GM18519 (cell line): ENCODE results near the gene APC2.

Source experiments
- ATAC-seq: cut with Tn5 transposase; IDR thresholded peaks from one replicate; pipeline ENCODE4 v1.9.1; 2021; ENCODE audit warnings: mild to moderate bottlenecking, moderate library complexity; ENCODE audit not compliant: unreplicated experiment, low FRiP score

APC2 gene

DNA sequence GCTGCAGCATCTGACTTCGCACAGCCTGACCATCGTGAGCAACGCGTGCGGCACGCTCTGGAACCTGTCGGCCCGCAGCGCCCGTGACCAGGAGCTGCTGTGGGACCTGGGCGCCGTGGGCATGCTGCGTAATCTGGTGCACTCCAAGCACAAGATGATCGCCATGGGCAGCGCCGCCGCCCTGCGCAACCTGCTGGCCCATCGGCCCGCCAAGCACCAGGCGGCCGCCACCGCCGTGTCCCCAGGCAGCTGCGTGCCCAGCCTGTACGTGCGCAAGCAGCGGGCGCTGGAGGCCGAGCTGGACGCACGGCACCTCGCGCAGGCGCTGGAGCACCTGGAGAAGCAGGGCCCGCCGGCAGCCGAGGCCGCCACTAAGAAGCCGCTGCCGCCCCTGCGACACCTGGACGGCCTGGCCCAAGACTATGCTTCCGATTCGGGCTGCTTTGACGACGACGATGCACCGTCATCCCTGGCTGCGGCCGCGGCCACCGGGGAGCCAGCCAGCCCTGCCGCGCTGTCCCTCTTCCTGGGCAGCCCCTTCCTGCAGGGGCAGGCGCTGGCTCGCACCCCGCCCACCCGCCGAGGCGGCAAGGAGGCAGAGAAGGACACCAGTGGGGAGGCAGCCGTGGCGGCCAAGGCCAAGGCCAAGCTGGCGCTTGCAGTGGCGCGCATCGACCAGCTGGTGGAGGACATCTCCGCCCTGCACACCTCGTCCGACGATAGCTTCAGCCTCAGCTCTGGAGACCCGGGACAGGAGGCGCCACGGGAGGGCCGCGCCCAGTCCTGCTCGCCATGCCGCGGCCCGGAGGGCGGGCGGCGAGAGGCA is 15.5 kb downstream of the APC2 start:
- no peak for ATAC-seq

DNA sequence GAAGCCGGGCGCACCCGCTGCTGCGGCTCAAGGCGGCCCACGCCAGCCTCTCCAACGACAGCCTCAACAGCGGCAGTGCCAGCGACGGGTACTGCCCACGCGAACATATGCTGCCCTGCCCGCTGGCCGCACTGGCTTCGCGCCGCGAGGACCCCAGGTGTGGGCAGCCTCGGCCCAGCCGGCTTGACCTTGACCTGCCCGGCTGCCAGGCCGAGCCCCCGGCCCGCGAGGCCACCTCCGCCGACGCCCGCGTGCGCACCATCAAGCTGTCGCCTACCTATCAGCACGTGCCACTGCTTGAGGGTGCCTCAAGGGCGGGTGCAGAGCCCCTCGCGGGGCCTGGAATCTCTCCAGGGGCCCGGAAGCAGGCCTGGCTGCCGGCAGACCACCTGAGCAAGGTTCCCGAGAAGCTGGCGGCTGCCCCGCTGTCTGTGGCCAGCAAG is 16.1 kb downstream of the APC2 start:
- no peak for ATAC-seq

DNA sequence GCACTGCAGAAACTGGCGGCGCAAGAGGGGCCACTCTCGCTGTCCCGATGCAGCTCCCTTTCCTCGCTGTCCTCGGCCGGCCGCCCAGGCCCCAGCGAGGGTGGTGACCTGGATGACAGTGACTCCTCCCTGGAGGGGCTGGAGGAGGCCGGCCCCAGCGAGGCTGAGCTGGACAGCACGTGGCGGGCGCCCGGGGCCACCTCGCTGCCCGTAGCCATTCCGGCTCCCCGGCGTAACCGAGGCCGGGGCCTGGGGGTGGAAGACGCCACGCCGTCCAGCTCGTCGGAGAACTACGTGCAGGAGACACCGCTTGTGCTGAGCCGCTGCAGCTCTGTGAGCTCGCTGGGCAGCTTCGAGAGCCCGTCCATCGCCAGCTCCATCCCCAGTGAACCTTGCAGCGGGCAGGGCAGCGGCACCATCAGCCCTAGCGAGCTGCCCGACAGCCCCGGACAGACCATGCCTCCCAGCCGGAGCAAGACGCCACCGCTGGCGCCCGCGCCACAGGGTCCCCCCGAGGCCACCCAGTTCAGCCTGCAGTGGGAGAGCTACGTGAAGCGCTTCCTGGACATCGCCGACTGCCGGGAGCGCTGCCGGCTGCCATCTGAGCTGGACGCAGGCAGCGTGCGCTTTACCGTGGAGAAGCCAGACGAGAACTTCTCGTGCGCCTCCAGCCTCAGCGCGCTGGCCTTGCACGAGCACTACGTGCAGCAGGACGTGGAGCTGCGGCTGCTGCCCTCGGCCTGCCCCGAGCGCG is 16.7 kb downstream of the APC2 start:
- no peak for ATAC-seq

DNA sequence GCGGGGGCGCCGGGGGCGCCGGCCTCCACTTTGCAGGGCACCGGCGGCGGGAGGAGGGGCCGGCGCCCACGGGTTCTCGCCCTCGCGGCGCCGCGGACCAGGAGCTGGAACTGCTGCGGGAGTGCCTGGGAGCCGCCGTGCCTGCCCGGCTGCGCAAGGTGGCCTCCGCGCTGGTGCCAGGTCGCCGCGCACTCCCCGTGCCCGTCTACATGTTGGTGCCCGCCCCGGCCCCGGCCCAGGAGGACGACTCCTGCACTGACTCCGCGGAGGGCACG is 17.2 kb downstream of the APC2 start:
- no peak for ATAC-seq

DNA sequence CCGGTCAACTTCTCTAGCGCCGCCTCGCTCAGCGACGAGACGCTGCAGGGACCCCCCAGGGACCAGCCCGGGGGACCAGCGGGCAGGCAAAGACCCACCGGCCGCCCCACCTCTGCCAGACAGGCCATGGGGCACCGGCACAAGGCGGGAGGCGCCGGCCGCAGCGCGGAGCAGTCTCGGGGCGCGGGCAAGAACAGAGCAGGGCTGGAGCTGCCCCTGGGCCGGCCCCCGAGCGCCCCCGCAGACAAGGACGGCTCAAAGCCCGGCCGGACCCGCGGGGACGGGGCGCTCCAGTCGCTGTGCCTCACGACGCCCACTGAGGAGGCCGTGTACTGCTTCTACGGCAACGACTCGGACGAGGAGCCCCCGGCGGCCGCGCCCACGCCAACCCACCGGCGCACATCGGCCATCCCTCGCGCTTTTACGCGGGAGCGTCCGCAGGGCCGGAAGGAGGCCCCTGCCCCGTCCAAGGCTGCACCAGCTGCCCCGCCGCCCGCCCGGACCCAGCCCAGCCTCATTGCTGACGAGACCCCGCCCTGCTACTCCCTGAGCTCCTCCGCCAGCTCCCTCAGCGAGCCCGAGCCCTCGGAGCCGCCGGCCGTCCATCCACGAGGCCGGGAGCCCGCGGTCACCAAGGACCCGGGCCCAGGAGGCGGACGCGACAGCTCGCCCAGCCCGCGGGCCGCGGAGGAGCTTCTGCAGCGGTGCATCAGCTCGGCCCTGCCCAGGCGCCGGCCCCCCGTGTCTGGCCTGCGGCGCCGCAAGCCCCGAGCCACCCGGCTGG is 17.8 kb downstream of the APC2 start:
- ATAC-seq, result no peak

DNA sequence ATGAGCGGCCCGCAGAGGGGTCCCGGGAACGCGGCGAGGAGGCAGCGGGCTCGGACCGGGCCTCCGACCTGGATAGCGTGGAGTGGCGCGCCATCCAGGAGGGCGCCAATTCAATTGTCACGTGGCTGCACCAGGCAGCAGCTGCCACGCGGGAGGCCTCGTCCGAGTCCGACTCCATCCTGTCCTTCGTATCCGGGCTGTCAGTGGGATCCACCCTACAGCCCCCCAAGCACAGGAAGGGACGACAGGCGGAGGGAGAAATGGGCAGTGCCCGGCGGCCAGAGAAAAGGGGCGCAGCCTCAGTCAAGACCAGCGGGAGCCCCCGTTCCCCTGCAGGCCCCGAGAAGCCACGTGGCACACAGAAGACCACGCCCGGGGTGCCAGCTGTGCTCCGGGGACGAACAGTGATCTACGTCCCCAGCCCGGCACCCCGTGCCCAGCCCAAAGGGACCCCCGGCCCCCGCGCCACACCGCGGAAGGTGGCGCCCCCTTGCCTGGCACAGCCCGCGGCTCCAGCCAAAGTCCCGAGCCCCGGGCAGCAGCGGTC is 18.4 kb downstream of the APC2 start:
- no peak for ATAC-seq

DNA sequence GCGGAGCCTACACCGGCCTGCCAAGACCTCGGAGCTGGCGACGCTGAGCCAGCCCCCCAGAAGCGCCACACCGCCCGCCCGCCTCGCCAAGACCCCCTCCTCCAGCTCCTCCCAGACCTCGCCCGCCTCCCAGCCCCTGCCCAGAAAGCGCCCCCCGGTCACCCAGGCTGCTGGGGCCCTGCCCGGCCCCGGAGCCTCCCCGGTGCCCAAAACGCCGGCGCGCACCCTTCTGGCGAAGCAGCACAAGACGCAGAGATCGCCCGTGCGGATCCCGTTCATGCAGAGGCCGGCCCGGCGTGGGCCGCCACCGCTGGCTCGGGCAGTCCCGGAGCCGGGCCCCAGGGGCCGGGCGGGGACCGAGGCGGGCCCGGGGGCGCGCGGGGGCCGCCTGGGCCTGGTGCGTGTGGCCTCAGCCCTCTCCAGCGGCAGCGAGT is 18.9 kb downstream of the APC2 start:
- ATAC-seq, result no peak

DNA sequence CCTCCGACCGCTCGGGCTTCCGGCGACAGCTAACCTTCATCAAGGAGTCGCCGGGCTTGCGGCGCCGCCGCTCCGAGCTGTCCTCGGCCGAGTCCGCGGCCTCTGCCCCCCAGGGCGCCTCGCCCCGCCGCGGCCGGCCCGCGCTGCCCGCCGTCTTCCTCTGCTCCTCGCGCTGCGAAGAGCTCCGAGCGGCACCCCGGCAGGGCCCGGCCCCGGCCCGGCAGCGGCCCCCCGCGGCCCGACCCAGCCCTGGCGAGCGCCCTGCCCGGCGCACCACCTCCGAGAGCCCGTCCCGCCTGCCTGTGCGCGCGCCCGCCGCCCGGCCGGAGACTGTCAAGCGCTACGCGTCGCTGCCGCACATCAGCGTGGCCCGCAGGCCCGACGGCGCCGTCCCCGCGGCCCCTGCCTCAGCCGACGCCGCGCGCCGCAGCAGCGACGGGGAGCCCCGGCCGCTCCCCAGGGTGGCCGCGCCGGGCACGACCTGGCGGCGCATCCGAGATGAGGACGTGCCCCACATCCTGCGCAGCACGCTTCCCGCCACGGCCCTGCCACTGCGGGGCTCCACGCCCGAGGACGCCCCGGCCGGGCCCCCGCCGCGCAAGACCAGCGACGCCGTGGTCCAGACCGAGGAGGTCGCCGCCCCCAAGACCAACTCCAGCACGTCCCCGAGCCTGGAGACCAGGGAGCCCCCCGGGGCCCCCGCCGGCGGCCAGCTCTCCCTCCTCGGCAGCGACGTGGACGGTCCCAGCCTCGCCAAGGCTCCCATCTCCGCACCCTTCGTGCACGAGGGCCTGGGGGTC is 19.5 kb downstream of the APC2 start:
- no peak for ATAC-seq

DNA sequence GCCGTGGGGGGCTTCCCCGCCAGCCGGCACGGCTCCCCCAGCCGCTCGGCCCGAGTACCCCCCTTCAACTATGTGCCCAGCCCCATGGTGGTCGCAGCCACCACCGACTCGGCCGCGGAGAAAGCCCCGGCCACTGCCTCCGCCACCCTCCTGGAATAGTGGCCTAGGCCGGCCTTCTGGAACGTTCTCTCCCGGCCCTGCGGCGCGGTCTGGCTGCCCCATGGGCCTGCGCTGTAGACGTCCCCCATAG is 20.1 kb downstream of the APC2 start:
- no peak for ATAC-seq

DNA sequence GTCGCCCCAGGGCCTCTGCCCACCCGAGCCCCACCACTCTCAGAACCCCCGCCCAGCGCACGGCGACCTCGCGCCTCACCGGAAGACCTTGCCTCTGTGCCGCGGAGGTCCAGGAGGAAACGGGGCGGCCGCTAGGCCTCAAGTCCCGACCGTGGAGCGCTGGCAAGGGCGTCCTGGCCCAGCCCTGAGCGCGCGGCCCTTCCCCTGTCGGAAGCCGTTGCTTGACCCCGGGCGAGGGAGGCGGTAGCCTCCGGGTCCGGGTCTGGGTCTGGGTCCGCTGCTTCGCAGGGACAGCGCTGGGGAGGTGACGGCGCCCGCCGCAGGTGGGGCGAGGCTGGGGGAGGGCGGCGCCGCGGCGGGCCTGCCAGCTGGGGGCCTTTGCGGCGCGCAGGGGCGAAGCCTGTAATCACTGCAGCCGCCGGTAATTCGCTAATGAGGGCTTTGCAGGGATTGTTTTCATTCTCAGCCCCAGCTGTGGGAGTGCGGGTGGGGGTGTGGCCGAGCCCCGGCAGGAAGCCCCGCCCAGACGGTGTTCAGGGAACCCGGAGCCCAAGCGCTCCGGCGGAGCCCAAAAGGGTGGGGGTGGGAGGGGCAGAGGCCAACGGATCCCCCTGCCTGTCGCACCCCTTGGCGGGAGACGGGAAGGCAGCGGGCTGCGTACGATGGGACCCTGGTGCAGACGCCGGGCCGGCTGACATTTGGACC is 20.5 kb downstream of the APC2 start:
- no peak for ATAC-seq

DNA sequence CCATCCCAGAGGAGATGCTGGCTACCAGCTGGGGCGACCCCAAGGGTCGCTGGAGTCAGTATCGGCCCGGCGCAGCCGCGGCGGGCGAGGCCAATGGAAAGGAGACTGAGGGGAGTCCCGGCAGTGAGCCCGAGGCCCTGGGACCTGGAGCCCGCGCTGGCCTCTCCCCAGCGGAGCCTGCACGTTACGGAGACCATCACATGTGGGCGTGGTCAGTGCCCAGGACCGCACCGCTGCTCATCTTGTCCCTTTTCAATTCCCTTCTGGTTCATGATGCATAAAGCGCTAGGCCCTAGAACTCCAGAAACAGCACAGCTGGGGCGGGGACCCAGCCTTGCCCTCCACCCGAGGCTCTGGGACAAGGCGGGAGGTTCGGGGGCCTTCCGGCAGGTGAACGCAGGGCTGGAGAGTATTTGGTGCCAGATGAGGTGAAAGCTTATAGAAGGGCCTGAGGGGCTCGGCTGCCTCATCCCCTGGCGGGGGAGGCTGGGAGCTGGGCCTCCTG is 21.1 kb downstream of the APC2 start:
- ATAC-seq, result no peak

DNA sequence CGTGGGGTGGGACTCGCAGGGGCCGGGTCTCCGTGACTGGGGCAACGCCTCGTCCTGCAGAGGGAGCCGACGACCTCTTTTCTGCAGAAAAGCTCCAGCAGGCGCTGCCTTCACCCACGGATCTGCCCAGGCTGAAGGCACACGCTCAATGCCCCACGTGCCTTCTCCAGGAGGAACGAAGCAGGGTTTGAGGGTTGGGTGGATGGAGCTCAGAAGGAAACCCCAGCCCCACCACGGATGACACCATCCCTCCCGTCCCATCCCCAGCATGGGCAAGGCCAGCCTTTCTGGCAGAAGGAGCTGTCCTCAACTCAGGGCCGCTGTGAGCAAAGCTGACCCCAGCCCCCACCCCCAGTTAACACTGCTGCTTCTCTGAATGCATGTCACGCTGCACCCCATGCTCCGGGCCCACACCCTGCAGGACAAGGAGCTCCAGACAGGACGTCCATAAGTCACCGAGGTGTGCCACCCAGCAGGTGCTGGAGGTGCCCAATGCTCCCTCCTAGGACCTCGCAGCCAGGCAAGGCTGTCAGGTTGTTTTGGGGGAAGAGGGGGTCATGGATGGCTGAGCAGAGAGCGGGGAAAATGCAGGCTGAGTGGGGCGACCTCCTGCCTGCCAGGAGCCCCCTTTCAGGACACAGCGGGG is 21.7 kb downstream of the APC2 start:
- ATAC-seq, result no peak

DNA sequence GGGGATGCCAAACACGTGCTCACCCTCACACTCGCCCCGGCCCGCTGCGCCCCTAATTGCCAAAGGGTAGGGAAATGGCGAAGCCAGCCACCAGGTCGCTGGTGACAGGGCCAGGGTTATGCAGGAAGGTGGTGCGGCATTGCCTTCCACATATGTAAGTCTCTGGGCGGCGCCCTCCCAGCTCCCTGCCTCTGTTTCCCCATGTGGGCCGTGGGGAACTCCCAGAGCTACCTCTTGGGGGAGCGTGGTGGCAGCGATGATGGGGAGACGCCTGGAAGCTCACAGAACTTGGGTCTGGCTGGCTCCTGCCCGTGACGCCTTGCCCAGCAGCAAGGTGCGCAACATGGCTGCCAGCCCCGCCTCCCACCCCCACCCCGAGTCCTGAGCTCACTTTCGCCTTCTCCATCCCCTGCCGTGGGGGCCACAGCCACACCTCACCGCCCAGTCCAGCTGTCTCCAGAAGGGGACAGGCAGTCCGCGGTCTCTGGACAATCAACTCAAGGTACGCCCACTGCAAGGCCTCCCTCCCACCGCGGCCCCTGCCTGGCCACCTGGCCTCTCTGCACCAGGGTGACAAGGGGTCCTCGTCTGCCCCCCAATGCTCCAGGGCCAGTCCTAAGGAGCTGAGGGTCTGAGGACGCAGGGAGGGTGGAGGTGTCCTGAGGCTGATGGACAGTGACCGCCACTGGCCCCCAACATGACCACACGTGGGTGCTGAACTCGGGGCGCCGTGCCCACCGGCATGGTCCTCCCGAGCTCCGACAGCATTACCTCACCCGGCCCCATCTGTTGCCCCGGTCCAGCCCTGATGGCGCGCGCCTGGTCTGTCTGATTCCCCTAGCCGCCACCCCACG is 22.5 kb downstream of the APC2 start:
- no peak for ATAC-seq

DNA sequence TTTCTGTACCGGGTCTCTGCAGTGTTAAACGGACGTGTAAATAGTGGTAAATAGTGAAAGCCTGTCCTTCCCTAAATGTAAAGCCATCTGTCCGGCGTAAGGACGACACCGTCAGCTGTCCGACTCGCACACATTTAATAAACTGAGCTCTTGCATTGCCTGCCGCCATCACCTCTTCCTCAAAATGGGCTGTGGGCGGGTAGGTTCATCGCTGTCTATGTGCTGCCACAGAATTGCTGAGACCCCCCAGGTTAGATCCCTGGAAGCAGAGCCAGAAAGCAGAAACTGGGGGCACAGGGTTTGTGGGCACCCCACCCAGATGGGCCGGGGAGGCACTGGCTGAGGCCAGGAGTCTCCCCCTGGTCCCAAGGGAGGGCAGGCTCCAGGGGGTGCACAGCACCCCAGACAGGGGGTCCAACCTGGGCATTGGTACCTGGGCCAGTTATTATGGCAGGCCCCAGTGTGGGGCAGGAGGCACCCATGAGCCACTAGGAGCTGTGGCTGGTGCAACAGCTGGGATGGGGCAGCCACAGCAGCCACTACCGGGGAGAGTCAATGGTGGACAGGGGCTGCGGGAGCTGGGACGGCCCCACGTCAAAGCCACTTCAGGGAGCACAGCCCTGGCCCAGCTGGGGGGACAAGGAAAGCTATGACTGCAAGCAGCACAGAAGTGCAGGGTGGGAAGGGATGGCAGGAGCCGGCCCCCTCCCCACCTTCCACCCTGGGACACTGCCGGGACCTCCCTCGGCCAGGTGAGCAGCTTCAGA is 23.3 kb downstream of the APC2 start:
- no peak for ATAC-seq

DNA sequence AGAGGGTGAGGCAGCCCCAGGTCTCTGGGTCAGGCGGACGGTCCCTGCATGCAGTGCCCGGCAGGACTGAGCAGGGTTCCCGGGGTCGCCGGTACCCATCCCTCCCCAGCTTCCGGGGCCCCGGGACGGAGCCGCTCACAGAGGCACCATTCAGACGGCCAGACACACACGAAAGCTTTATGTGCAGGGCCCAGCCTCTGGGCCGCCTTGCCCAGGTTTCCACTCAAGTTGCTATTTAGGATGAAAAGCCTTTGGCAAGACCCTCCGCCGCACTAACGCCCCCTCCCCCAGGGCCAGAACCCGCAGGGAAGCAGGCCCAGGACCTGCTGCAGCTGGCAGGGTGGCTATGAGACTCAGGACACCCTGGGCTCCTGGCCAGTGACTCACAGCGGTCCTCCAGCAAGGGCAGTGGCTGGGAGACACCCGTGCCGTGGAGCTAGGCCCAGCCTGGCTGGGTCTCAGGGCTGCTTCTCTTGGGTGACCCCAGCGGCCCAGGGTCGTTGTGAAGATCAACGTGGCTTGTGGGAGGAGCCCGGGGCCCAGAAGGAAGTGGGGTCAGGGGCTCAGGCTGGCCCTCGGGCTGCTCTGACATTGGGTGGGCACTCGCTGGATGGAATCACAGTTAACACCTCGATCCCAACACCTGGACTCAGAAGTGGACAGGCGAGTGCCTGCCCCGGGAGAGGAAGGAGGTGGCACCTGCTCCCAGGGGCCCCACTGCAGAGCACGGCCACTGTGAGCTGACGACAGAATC is 24.3 kb downstream of the APC2 start:
- ATAC-seq, result no peak

DNA sequence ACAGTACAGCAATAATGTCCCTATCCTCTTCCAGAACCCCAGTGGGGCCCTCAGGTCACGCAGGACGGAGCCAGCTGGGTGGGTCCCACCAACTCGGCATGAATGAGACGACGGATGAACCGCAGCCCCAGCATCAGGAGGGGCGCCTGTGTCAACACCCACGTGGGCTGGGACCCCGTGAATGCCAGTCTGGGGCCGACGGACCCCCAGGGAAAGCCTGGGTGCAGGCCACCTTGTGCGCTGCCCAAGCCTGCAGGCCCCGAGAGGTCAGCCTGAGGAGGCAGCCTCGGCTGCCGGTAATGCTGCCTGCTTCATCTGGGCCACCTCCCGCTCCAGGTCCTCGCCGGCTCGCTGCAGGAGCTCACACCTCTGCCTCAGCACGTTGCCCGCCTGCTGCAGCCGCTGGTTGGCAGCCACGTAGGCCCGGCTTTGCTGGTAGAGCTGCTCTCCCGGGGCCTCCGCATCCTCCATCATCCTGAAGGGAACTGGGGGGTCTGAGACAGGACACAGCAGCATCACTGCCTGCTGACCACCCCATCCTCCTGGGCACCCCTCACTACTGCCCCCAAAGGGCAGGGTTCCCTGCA is 24.9 kb downstream of the APC2 start:
- ATAC-seq, result no peak
